Central memory CD8-positive, alpha-beta T cell (primary cell): ENCODE measurements around the gene CLK2.
"Not testable (repeated sequence)": the region's sequence is repeated elsewhere in the genome, so short reads cannot be mapped to it uniquely, and the experiment has no call there.

Experiments
- ATAC-seq: fragments of 150-1000 bp; cut with Tn5 transposase; replicated peaks from 2 replicates; pipeline ENCODE4 v1.10.0; 2022; ENCODE audit warnings: mild to moderate bottlenecking, moderate FRiP score, moderate number of reproducible peaks; ENCODE audit not compliant: poor library complexity, severe bottlenecking; ENCODE audit errors: extremely low read depth
- DNase-seq, 2 donors: peaks; one replicate each; pipeline ENCODE4 v3.0.0; 2021; ENCODE audit warnings: low spot score in 2 of 2
- H3K27ac Mint-ChIP-seq: one replicate; pipeline ENCODE4 v1.8.0; 2022; ENCODE audit warnings: low read depth, mild to moderate bottlenecking, moderate library complexity, mixed read lengths
- H3K27me3 Mint-ChIP-seq: one replicate; pipeline ENCODE4 v1.8.0; 2022; ENCODE audit warnings: mixed read lengths
- H3K36me3 Mint-ChIP-seq: one replicate; pipeline ENCODE4 v1.8.0; 2022; ENCODE audit warnings: mild to moderate bottlenecking, moderate library complexity, mixed read lengths; ENCODE audit not compliant: insufficient read depth
- H3K4me1 Mint-ChIP-seq: one replicate; pipeline ENCODE4 v1.8.0; 2022; ENCODE audit warnings: mixed read lengths
- H3K4me3 Mint-ChIP-seq: one replicate; pipeline ENCODE4 v1.8.0; 2022; ENCODE audit warnings: mild to moderate bottlenecking, moderate library complexity, mixed read lengths
- H3K9me3 Mint-ChIP-seq: one replicate; pipeline ENCODE4 v1.8.0; 2022; ENCODE audit warnings: mixed read lengths

Gene CLK2

DNA sequence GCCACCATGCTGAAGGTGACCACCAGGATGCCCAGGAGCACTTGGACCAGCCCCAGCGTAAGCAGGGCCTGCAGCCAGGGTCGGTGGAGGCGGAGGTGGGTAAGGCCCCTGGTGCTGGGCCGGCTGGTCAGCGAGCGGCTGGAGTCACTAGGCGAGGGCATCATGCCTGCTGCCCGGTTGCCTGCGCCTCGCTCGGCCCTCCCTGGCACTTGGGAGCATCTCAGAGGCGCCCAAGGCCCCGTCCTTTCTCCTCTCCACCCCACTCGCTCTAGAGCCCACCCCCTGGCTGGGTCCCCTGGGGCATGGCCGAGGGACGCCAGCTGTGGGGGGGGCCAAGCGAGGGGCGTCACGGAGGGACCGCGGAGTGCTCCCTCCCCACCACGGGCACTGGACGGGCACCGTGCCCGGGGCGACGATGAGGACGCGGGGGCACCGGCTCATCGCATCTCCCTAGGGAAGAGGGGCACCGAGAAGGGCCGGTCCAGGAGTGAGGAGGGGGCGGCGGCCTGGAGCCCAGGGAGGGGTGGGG lies 18.5 kb downstream of the CLK2 start:
- Mint-ChIP-seq H3K27me3 (no peaks in the 10 kb centered on the region), H3K27ac (peak overlapping the region; percentile 35), H3K4me1 (peaks cover 41% of the 10 kb centered on the region), H3K9me3 (no peaks in the 10 kb centered on the region), H3K36me3 (peaks cover 27% of the 10 kb centered on the region), H3K4me3 (peak overlapping the region; percentile 80)
- DNase-seq (no peak), ATAC-seq (no peak)

DNA sequence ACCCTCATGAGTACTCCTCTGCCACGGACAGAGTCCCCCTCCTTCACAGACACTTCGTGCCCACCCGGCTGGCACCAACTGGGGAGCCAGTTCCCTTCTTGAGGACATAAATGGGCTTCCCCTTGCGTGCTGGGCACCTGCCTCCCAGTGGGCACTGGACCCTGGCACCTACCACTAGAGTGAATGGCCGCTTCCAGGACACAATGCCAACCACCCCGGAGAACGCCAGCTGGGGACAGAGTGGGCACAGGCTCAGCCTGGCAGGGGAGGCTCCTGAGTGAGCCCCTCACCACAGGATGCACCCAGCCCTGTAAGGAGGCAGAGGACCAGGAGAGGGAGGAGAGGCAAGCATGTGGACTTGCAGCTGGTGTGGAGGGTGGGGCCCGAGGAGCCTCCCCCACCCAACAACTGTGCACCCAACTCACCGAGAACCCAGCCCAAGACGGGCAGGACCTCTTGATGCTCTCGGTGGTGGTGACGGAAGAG lies 19.0 kb downstream of the CLK2 start:
- ATAC-seq (no peak), DNase-seq (no peak)
- H3K9me3 Mint-ChIP-seq: no peaks in the 10 kb centered on the region
- H3K27ac Mint-ChIP-seq: peak overlapping the region; percentile 19
- peaks cover 24% of the 10 kb centered on the region for H3K36me3 Mint-ChIP-seq
- peak overlapping the region; percentile 80 for H3K4me3 Mint-ChIP-seq
- H3K4me1 Mint-ChIP-seq: peaks cover 41% of the 10 kb centered on the region
- no peaks in the 10 kb centered on the region for H3K27me3 Mint-ChIP-seq

DNA sequence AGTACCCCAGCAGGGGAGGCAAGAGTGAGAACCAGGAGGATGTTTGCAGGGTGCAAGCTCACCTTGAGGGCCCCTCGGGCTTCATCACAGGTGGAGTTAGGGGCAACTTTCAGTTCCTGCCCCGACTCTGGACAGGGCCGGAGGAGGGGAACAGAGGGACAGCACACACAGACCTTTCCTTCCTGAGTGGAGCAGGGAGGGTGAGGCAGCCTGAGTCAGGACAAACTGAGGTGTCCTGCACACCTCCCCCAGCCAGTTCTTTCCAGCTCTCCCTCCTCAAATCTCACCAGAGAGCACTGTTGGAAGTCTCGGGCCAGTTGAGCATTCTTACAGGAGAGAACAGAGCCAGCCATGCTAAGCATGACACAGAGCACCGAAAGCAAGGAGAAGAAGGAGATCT lies 19.5 kb downstream of the CLK2 start:
- Mint-ChIP-seq H3K4me3 (peak overlapping the region; percentile 80), H3K36me3 (peaks cover 20% of the 10 kb centered on the region), H3K4me1 (peaks cover 41% of the 10 kb centered on the region), H3K27ac (no peak overlapping the region), H3K27me3 (no peaks in the 10 kb centered on the region), H3K9me3 (no peaks in the 10 kb centered on the region)
- ATAC-seq (no peak), DNase-seq (no peak)

- DNase-seq: no peak
- Mint-ChIP-seq H3K4me3 (peak overlapping the region; percentile 80), H3K4me1 (peaks cover 41% of the 10 kb centered on the region), H3K9me3 (no peaks in the 10 kb centered on the region), H3K36me3 (peaks cover 15% of the 10 kb centered on the region), H3K27me3 (no peaks in the 10 kb centered on the region), H3K27ac (no peak overlapping the region)
- ATAC-seq: no peak
These were observed 20.1 kb downstream of the CLK2 start for GRCh38 chr1:155253208-155253607.

DNA sequence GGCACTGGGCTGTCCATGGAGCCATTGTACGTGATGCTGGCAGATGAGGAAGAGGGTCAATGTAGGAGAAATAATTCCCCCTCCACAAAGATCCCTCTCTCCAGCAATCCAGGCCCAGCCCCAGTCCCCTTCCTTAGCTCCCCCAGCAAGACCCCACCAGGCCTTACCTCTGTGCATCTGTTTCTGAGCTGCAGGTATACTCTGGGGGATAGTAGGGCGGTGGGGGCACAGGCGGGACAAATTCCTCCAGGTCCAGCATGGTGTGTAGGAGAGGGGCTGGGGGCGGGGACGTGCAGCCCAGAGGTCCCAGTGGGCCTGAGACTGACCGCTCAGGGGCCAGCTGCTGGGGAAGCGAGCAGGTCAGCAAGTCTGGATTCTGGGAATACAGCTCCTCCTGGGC lies 21.7 kb downstream of the CLK2 start:
- Mint-ChIP-seq H3K27me3 (no peaks in the 10 kb centered on the region), H3K27ac (no peak overlapping the region), H3K4me3 (no peak overlapping the region), H3K4me1 (peaks cover 31% of the 10 kb centered on the region), H3K36me3 (peaks cover 8% of the 10 kb centered on the region), H3K9me3 (no peaks in the 10 kb centered on the region)
- DNase-seq: no peak
- no peak for ATAC-seq

DNA sequence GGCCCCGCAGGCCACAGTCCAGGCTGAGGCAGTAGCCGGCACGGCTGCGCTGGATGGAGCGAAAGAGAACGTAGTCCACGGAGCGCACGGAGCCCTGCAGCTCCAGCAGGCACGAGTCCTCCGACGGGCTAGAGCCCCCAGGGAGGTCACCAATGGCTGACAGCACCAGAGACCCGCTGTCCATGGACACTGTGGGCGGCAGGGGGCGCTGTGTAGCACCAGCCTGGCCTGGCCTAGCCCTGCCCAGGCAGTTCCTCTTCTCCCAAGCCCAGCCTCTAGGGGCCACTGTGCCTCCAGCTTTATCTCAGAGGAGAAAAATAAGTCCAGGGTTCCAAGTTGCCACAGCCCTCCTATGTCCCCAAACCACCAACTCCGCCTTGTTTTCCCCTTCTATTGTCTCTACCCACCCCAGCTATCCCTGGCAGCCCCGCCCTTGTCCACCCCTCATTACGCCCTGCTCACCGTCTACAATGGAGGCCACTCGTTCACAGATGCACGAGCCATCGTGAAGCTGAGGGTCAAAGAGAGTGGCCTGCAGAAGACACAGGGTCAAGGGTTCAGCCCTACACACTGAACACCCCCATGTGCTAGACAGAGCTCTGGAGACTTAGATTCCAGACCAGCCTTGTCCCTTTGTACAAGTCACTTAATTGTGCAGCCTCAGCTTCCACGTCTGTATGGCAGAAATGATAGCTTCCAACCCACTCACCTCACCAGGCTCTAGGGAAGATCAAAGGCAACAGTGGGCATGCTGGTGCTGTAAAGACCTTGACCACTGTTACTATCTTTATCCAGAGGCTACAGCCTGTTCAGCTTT lies 22.5 kb downstream of the CLK2 start:
- Mint-ChIP-seq H3K27me3 (no peaks in the 10 kb centered on the region), H3K4me1 (peaks cover 23% of the 10 kb centered on the region), H3K9me3 (no peaks in the 10 kb centered on the region), H3K27ac (no peak overlapping the region), H3K4me3 (peak overlapping the region; percentile 72), H3K36me3 (peaks cover 11% of the 10 kb centered on the region)
- ATAC-seq (peak; percentile 98), DNase-seq (peak; percentile 92 to 97)

DNA sequence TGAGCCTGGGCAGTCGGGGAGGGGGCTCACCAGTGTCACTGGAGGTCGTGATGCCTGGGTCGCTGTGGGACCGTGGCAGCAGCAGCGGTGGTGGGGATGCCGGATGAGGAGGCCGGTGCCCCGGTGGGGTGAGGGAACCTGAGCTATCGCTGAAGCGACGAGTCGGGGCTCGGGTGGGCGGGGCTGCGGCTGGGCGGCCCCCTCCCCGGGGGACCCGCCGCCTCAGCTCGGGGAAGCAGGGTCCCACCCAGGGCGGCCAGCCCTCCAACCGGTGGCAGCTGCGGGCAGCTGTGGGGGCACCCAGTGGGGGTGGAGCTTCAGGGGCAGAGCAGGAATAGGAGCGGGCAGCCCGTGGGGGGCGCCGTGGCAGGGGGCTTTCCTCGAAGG lies 23.1 kb downstream of the CLK2 start:
- no peaks in the 10 kb centered on the region for H3K27me3 Mint-ChIP-seq
- no peak overlapping the region for H3K27ac Mint-ChIP-seq
- peaks cover 19% of the 10 kb centered on the region for H3K4me1 Mint-ChIP-seq
- peaks cover 14% of the 10 kb centered on the region for H3K36me3 Mint-ChIP-seq
- H3K4me3 Mint-ChIP-seq: peak overlapping the region; percentile 72
- no peaks in the 10 kb centered on the region for H3K9me3 Mint-ChIP-seq
- DNase-seq (no peak), ATAC-seq (no peak)

DNA sequence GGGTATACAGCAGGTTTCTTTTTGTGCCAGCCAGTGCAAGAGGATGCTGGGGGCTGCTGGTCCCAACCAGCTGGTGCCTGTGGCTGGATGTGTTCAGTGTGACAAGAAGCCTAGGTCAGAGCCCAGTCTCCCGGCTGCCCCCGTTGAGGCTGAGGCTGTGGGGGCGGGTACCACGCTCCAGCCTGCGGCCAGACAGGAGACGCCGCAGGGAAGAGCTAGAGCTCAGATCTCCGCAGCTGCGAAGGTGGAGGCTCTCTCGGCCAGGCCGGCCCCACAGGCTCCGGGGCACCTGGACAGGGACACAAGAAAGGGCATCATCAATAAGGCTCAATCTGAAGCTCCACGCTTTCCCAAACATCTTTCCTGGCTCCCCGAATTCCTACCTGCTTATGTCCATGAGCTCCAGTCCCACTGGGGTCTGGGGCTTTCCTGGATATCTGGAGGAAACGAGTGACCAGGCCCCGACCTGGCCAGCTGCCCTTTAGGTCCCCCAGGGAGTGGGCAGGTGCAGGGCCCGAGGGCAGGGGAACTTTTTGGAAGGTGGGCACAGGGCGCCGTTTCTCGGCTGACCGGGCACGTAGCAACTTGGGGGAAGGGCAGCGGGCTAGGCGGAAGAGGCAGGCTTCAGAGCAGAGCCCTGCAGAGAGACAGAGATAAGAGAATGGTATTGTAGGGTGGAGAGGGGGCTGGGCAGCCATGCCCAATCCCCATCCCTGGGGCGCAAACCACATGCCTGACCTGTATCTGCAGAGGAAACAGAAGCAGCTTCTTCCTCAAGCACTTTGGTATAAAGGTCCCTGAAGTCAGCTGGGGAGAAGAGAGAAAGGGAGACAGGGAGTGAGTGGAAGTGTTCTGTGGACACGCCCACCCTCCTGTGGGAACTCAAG lies 25.4 kb downstream of the CLK2 start:
- Mint-ChIP-seq H3K9me3 (peaks cover 6% of the 10 kb centered on the region), H3K4me3 (no peak overlapping the region), H3K27me3 (peaks cover 10% of the 10 kb centered on the region), H3K27ac (no peak overlapping the region), H3K36me3 (peaks cover 23% of the 10 kb centered on the region), H3K4me1 (peaks cover 17% of the 10 kb centered on the region)
- DNase-seq (no peak), ATAC-seq (no peak)

GRCh38 chr1:155246796-155247195 lies 26.5 kb downstream of the CLK2 start:
- not testable (repeated sequence) for H3K27ac Mint-ChIP-seq, H3K9me3 Mint-ChIP-seq, DNase-seq, H3K4me3 Mint-ChIP-seq, ATAC-seq, H3K27me3 Mint-ChIP-seq
- peaks cover 18% of the 10 kb centered on the region for H3K4me1 Mint-ChIP-seq
- H3K36me3 Mint-ChIP-seq: peaks cover 23% of the 10 kb centered on the region

GRCh38 chr1:155245163-155245524 lies 28.2 kb downstream of the CLK2 start:
- ATAC-seq: no peak
- Mint-ChIP-seq H3K9me3 (peaks cover 6% of the 10 kb centered on the region), H3K4me1 (peaks cover 29% of the 10 kb centered on the region), H3K27ac (peak overlapping the region; percentile 99), H3K27me3 (peaks cover 10% of the 10 kb centered on the region), H3K4me3 (peak overlapping the region; percentile 82), H3K36me3 (peaks cover 27% of the 10 kb centered on the region)
- no peak for DNase-seq

- H3K27ac Mint-ChIP-seq: peak overlapping the region; percentile 99
- H3K4me1 Mint-ChIP-seq: peaks cover 29% of the 10 kb centered on the region
- peak; percentile 95 for ATAC-seq
- H3K27me3 Mint-ChIP-seq: peaks cover 10% of the 10 kb centered on the region
- peaks cover 6% of the 10 kb centered on the region for H3K9me3 Mint-ChIP-seq
- H3K4me3 Mint-ChIP-seq: peak overlapping the region; percentile 82
- DNase-seq: peak; percentile 89 to 98
- peaks cover 27% of the 10 kb centered on the region for H3K36me3 Mint-ChIP-seq
These were observed 28.7 kb downstream of the CLK2 start for GRCh38 chr1:155244368-155245162.

GRCh38 chr1:155242805-155243358 lies 30.4 kb downstream of the CLK2 start:
- DNase-seq (no peak), ATAC-seq (no peak)
- Mint-ChIP-seq H3K4me3 (peak overlapping the region; percentile 82), H3K27me3 (peaks cover 10% of the 10 kb centered on the region), H3K4me1 (peaks cover 29% of the 10 kb centered on the region), H3K27ac (peak overlapping the region; percentile 99), H3K9me3 (peaks cover 6% of the 10 kb centered on the region), H3K36me3 (peaks cover 31% of the 10 kb centered on the region)
